Measurements from ENCODE around the gene HSD17B13. TPM values are rescaled to one million over a fixed set of nuclear protein-coding genes. Genes with fewer than 3 reads are reported as not detected.
A peak's percentile ranks its signal among the peaks of the same experiment; 100 is the strongest.

HSD17B13 gene
- total and polyA plus RNA-seq, 2 of the 13 experiments (the other 11 are each of a cell fraction or from before 2014, with no cell fraction given), result 0.04 to 0.15 TPM

GRCh38 chr4:87274803-87275202 is 47.9 kb downstream of the HSD17B13 start (continued):
- TF ChIP-seq, protein P1, sequence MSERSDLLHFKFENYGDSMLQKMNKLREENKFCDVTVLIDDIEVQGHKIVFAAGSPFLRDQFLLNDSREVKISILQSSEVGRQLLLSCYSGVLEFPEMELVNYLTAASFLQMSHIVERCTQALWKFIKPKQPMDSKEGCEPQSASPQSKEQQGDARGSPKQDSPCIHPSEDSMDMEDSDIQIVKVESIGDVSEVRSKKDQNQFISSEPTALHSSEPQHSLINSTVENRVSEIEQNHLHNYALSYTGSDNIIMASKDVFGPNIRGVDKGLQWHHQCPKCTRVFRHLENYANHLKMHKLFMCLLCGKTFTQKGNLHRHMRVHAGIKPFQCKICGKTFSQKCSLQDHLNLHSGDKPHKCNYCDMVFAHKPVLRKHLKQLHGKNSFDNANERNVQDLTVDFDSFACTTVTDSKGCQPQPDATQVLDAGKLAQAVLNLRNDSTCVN (CRISPR knock-in tag; IDR thresholded peaks at IDR 0.05; ENCODE audit: borderline replicate concordance), result no peak
- TF ChIP-seq, protein P2, sequence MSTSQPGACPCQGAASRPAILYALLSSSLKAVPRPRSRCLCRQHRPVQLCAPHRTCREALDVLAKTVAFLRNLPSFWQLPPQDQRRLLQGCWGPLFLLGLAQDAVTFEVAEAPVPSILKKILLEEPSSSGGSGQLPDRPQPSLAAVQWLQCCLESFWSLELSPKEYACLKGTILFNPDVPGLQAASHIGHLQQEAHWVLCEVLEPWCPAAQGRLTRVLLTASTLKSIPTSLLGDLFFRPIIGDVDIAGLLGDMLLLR (CRISPR knock-in tag; IDR thresholded peaks at IDR 0.05), result no peak

GRCh38 chr4:87274327-87274726 is 48.4 kb downstream of the HSD17B13 start:
- H3K27ac ChIP-seq (ENCODE audit: extremely low read length, insufficient read depth, low read length), result no peak overlapping the region
- FAIRE-seq, result no peak
- no peak overlapping the region for H2AFZ ChIP-seq (ENCODE audit: low read length)
- no peak overlapping the region for H3K9ac ChIP-seq (ENCODE audit: insufficient read depth, low read depth, low read length)
- no peak for DNase-seq (ENCODE audit: low spot score)
- no peaks in the 10 kb centered on the region for H3K9me3 ChIP-seq (ENCODE audit: low read length)
- no TSS peak for BruUV-seq (replicated peaks)
- no peak overlapping the region for H3K4me3 ChIP-seq (replicated peaks in 1 of 3; ENCODE audit: insufficient read depth in 1 of 3, low read depth in 2 of 3, low read length in 3 of 3)
- H3K4me2 ChIP-seq (ENCODE audit: low read depth, low read length), result no peak overlapping the region
- no peaks in the 10 kb centered on the region for H3K79me2 ChIP-seq (ENCODE audit: insufficient read depth, low read length)
- H3K36me3 ChIP-seq (replicated peaks in 1 of 2; ENCODE audit: control insufficient read depth in 1 of 2, insufficient read depth in 2 of 2, low read length in 2 of 2), result no peaks in the 10 kb centered on the region
- H3K27me3 ChIP-seq (ENCODE audit: control insufficient read depth in 1 of 2, insufficient read depth in 2 of 2, low read length in 2 of 2), result no peaks in the 10 kb centered on the region
- no peak for ATAC-seq
- in situ Hi-C loops (cut with HindIII; ENCODE audit: extremely low pct_ligation_motif_present, low pct_unique_long_range_greater_than_20kb) (loop anchor here (5.0 to 25.0 kb wide), 2 partner anchors 193 to 563 kb away; partner anchors contain the start of gene MEPE), intact Hi-C loops (cut with micrococcal nuclease; ENCODE audit: unreplicated experiment) (loop anchor here (5.0 kb wide), 1 partner anchor 78 kb away; no protein-coding TSS in a partner anchor)
- peaks cover 47% of the 10 kb centered on the region for H3K4me1 ChIP-seq (ENCODE audit: insufficient read depth, low read length)
- TF ChIP-seq ZNF580 (CRISPR knock-in tag; IDR thresholded peaks at IDR 0.05; ENCODE audit: borderline replicate concordance, low read depth) (no peak), HNF4A (CRISPR knock-in tag; IDR thresholded peaks at IDR 0.05) (peak; percentile 38; the same call in 1 of the 2 replicates)
- no peaks in the 10 kb centered on the region for H4K20me1 ChIP-seq (ENCODE audit: insufficient read depth, low read length)
- ChIA-PET CTCF (ENCODE audit: low intra/inter-chr PET ratio, low total read pairs) (no interaction called here), POLR2A (no interaction called here)
